Activated T-helper 2 cell treated with anti-CD3 and anti-CD28 coated beads, Interferon-gamma antibody, Interleukin-2, Interleukin-4, amounts not matched to agents 10 μg/mL and 5 μg/mL and 100 μg/mL, durations not matched to agents 14 hours and 24 hours and 36 hours (primary cell): Measurements from ENCODE around the gene PPP1R9A. TPM values are rescaled to one million over a fixed set of nuclear protein-coding genes. Genes with fewer than 3 reads are reported as not detected.
"Not testable (repeated sequence)": the region's sequence is repeated elsewhere in the genome, so short reads cannot be mapped to it uniquely, and the experiment has no call there.

Source experiments
- DNase-seq: peaks from one replicate; pipeline ENCODE4 v3.0.0; 2021; ENCODE audit warnings: low spot score
- H3K27ac Mint-ChIP-seq: one replicate; pipeline ENCODE4 v1.8.0; 2021; ENCODE audit warnings: mixed read lengths
- H3K27me3 Mint-ChIP-seq: one replicate; pipeline ENCODE4 v1.8.0; 2021; ENCODE audit warnings: low read depth, mixed read lengths
- H3K36me3 Mint-ChIP-seq: one replicate; pipeline ENCODE4 v1.8.0; 2021; ENCODE audit warnings: low read depth, mixed read lengths
- H3K4me1 Mint-ChIP-seq: one replicate; pipeline ENCODE4 v1.8.0; 2021; ENCODE audit warnings: low read depth, mixed read lengths
- H3K4me3 Mint-ChIP-seq: one replicate; pipeline ENCODE4 v1.8.0; 2021; ENCODE audit warnings: low read depth, mild to moderate bottlenecking, moderate library complexity, mixed read lengths
- H3K9me3 Mint-ChIP-seq: one replicate; pipeline ENCODE4 v1.8.0; 2021; ENCODE audit warnings: mixed read lengths
- intact Hi-C: fragments of 100-400 bp; cut with micrococcal nuclease; formaldehyde crosslinking; loops from one replicate; pipeline ENCODE4 v1.15.1; 2023
- total RNA-seq: library from RNA; stranded (reverse); gene quantifications from 2 replicates; pipeline ENCODE4 v1.2.3, GENCODE V29; 2022

PPP1R9A gene
- total RNA-seq, 1 donor from 2014 or later, result not detected

- no peaks in the 10 kb centered on the region for H3K36me3 Mint-ChIP-seq
- H3K27ac Mint-ChIP-seq, result no peak overlapping the region
- no peak overlapping the region for H3K4me3 Mint-ChIP-seq
- intact Hi-C loops, result no loop called here
- no peaks in the 10 kb centered on the region for H3K27me3 Mint-ChIP-seq
- DNase-seq, result no peak
- H3K4me1 Mint-ChIP-seq, result no peaks in the 10 kb centered on the region
- no peaks in the 10 kb centered on the region for H3K9me3 Mint-ChIP-seq
Observed at GRCh38 chr7:94971051-94971867, 63.9 kb downstream of the PPP1R9A start.

GRCh38 chr7:94972296-94972695, 64.9 kb downstream of the PPP1R9A start:
- Mint-ChIP-seq H3K4me1 (no peaks in the 10 kb centered on the region), H3K9me3 (no peaks in the 10 kb centered on the region), H3K4me3 (no peak overlapping the region), H3K27me3 (no peaks in the 10 kb centered on the region), H3K27ac (no peak overlapping the region), H3K36me3 (no peaks in the 10 kb centered on the region)
- no peak for DNase-seq
- intact Hi-C loops, result no loop called here

- no peaks in the 10 kb centered on the region for H3K4me1 Mint-ChIP-seq
- H3K27me3 Mint-ChIP-seq, result no peaks in the 10 kb centered on the region
- intact Hi-C loops, result no loop called here
- H3K27ac Mint-ChIP-seq, result no peak overlapping the region
- no peaks in the 10 kb centered on the region for H3K36me3 Mint-ChIP-seq
- no peak overlapping the region for H3K4me3 Mint-ChIP-seq
- DNase-seq, result no peak
- H3K9me3 Mint-ChIP-seq, result no peaks in the 10 kb centered on the region
Observed at GRCh38 chr7:94973844-94974243, 66.5 kb downstream of the PPP1R9A start.

GRCh38 chr7:94974423-94974822, 67.0 kb downstream of the PPP1R9A start:
- Mint-ChIP-seq H3K27ac (no peak overlapping the region), H3K36me3 (no peaks in the 10 kb centered on the region), H3K9me3 (no peaks in the 10 kb centered on the region), H3K4me3 (no peak overlapping the region), H3K27me3 (no peaks in the 10 kb centered on the region), H3K4me1 (no peaks in the 10 kb centered on the region)
- no peak for DNase-seq
- intact Hi-C loops, result no loop called here

GRCh38 chr7:94975336-94975735, 67.9 kb downstream of the PPP1R9A start:
- H3K36me3 Mint-ChIP-seq, result no peaks in the 10 kb centered on the region
- H3K9me3 Mint-ChIP-seq, result no peaks in the 10 kb centered on the region
- no peak overlapping the region for H3K4me3 Mint-ChIP-seq
- intact Hi-C loops, result no loop called here
- no peak overlapping the region for H3K27ac Mint-ChIP-seq
- H3K4me1 Mint-ChIP-seq, result no peaks in the 10 kb centered on the region
- H3K27me3 Mint-ChIP-seq, result no peaks in the 10 kb centered on the region
- no peak for DNase-seq

GRCh38 chr7:94980418-94981142, 73.2 kb downstream of the PPP1R9A start:
- no peaks in the 10 kb centered on the region for H3K36me3 Mint-ChIP-seq
- DNase-seq, result no peak
- no peaks in the 10 kb centered on the region for H3K27me3 Mint-ChIP-seq
- no peak overlapping the region for H3K4me3 Mint-ChIP-seq
- no peak overlapping the region for H3K27ac Mint-ChIP-seq
- H3K4me1 Mint-ChIP-seq, result no peaks in the 10 kb centered on the region
- peaks cover 3% of the 10 kb centered on the region for H3K9me3 Mint-ChIP-seq
- intact Hi-C loops, result no loop called here

GRCh38 chr7:94995921-94996320, 88.5 kb downstream of the PPP1R9A start:
- no peaks in the 10 kb centered on the region for H3K9me3 Mint-ChIP-seq
- no peak overlapping the region for H3K27ac Mint-ChIP-seq
- H3K36me3 Mint-ChIP-seq, result no peaks in the 10 kb centered on the region
- intact Hi-C loops, result no loop called here
- H3K4me1 Mint-ChIP-seq, result no peaks in the 10 kb centered on the region
- no peak overlapping the region for H3K4me3 Mint-ChIP-seq
- DNase-seq, result no peak
- no peaks in the 10 kb centered on the region for H3K27me3 Mint-ChIP-seq

GRCh38 chr7:94996369-94996768, 89.0 kb downstream of the PPP1R9A start:
- Mint-ChIP-seq H3K4me3 (no peak overlapping the region), H3K27me3 (no peaks in the 10 kb centered on the region), H3K27ac (no peak overlapping the region), H3K4me1 (no peaks in the 10 kb centered on the region), H3K9me3 (no peaks in the 10 kb centered on the region), H3K36me3 (no peaks in the 10 kb centered on the region)
- intact Hi-C loops, result no loop called here
- DNase-seq, result no peak

- Mint-ChIP-seq H3K27ac (no peak overlapping the region), H3K4me3 (no peak overlapping the region), H3K27me3 (no peaks in the 10 kb centered on the region), H3K4me1 (no peaks in the 10 kb centered on the region), H3K36me3 (no peaks in the 10 kb centered on the region), H3K9me3 (no peaks in the 10 kb centered on the region)
- no peak for DNase-seq
- intact Hi-C loops, result no loop called here
Observed at GRCh38 chr7:94997547-94997946, 90.2 kb downstream of the PPP1R9A start.

GRCh38 chr7:94998266-94999068, 91.1 kb downstream of the PPP1R9A start:
- Mint-ChIP-seq H3K9me3 (no peaks in the 10 kb centered on the region), H3K4me1 (no peaks in the 10 kb centered on the region), H3K36me3 (no peaks in the 10 kb centered on the region), H3K27ac (no peak overlapping the region), H3K27me3 (no peaks in the 10 kb centered on the region), H3K4me3 (no peak overlapping the region)
- intact Hi-C loops, result no loop called here
- DNase-seq, result no peak

GRCh38 chr7:94999069-94999351, 91.6 kb downstream of the PPP1R9A start:
- Mint-ChIP-seq H3K4me1 (no peaks in the 10 kb centered on the region), H3K9me3 (no peaks in the 10 kb centered on the region), H3K4me3 (no peak overlapping the region), H3K27me3 (no peaks in the 10 kb centered on the region), H3K27ac (no peak overlapping the region), H3K36me3 (no peaks in the 10 kb centered on the region)
- intact Hi-C loops, result no loop called here
- DNase-seq, result no peak

GRCh38 chr7:94999601-95000000, 92.2 kb downstream of the PPP1R9A start:
- intact Hi-C loops, H3K27me3 Mint-ChIP-seq, H3K4me1 Mint-ChIP-seq, DNase-seq, H3K27ac Mint-ChIP-seq, H3K36me3 Mint-ChIP-seq, H3K9me3 Mint-ChIP-seq, H3K4me3 Mint-ChIP-seq: not testable (repeated sequence)

GRCh38 chr7:95001258-95001657, 93.9 kb downstream of the PPP1R9A start:
- no peaks in the 10 kb centered on the region for H3K4me1 Mint-ChIP-seq
- no peaks in the 10 kb centered on the region for H3K9me3 Mint-ChIP-seq
- no peak overlapping the region for H3K27ac Mint-ChIP-seq
- no peaks in the 10 kb centered on the region for H3K27me3 Mint-ChIP-seq
- no peak overlapping the region for H3K4me3 Mint-ChIP-seq
- intact Hi-C loops, result no loop called here
- no peaks in the 10 kb centered on the region for H3K36me3 Mint-ChIP-seq
- no peak for DNase-seq
